NCI-H2029 treated with DMSO at 0.1 percent for 48 hours (cell line): ENCODE measurements around the gene ANKRD13C.

ENCODE experiments used
- DNase-seq: peaks from one replicate; lab custom pipeline; 2025; lab: John Stamatoyannopoulos, UW

ANKRD13C gene

DNA sequence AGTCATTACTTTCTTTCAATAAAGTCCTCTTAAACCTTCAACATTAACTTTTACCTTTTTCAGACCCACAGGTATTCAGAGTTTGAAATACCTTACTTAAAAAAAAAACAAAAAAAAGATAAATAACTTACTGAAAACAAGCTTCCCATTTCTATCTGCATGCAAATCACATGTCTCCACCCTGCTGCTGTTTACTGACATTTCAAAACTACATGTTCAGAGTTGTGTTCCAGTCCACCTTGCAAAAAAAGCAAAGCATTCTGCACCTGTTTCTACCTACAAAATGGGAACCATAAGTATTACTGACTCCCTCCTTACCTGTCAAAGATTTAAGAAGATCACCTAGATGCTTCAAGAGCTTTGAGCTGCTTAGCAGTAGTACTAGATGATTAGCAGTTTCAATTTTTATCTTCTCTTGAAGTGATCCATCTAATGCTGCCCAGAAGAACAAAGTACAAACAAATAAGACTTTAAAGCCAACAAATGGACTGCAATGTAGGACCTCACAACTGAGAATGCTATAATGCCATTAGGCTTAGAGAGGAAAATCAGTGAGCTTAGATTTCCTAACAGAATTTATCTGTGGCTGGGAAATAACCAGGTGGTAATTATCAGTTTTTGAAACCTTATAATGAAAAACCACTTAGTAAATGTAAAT is 61.2 kb downstream of the ANKRD13C start:
- no peak for DNase-seq

DNA sequence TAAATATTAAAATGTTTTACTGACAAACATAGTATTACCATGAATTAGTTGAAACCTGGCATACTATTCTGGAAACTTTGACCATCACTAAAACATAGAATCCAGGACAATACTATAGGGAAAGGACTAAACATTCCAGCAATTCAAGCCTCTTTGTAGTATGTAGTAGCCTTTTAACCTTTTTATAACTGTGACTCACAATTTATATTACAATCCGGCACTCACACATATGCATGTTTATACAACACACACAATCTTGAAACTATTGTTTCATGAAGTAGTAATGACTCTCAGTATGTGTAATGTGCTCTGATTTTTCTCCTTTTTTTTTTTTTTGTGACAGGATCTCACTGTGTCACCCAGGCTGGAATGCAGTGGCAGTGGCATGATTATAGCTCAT is 64.3 kb downstream of the ANKRD13C start:
- DNase-seq = no peak

DNA sequence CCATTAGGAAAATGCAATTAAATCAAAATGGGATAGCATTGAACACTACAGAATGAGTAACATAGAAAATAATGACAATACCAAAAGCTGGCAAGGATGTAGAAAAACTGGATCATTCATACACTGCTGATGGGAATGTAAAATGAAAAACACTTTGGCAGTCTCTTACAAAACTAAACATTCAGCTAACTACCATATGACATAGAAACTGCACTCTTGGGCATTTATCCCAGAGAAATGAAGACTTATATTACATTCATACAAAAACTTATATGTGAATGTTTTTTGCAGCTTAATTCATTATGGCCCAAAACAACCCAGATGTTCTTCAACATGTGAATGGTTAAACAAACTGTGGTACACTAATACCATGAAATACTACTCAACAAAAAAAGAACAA is 66.4 kb downstream of the ANKRD13C start:
- DNase-seq = no peak

DNA sequence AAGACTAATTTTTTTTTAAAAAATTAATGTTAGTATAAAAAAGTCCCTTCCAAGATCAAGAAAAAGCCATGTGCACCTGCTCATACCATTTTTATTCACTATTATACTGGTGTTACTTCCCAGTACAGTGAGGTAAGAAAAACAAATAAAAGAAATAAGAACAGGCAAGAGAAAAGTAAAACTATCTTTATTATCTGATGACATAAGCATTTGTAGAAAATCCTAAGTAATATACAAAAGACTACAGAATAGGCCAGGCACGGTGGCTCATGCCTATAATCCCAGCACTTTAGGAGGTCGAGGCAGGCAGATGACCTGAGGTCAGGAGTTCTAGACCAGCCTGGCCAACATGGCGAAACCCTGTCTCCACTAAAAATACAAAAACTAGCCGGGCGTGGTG is 68.1 kb downstream of the ANKRD13C start:
- DNase-seq = no peak

DNA sequence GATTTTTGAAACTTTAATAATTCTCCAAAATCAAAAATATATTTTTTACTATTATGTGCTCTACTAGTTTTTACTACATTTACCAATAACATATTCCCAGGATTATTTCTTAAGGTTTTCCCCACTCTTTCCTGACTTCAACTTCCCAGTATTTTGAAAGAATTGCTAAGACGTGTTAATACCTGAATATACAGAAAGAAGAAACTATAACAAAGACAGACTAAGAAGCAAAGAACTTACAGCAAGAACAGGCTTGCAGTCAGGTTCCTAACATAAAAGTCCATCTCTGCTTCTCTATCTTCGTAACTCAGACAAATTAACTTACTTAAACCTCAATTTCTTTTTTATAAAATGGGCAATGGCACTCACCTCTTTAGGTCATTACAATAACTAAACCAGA is 70.2 kb downstream of the ANKRD13C start:
- no peak for DNase-seq

DNA sequence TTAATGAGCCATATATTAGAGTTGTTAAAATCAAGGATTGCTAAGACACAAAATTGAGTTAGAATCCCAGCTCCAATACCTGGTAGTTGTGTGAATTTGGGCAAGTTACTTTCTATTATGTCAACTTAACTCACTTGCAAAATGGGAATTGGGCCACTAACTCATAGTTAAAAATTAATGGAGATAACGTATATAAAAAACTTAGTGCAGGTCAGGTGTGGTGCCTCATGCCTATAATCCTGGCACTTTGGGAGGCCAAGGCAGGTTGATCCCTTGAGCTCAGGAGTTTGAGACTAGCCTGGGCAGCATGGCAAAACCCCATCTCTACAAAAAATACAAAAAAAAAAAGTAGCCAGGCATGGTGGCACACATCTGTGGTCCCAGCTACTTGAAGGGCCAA is 75.8 kb downstream of the ANKRD13C start:
- no peak for DNase-seq

DNA sequence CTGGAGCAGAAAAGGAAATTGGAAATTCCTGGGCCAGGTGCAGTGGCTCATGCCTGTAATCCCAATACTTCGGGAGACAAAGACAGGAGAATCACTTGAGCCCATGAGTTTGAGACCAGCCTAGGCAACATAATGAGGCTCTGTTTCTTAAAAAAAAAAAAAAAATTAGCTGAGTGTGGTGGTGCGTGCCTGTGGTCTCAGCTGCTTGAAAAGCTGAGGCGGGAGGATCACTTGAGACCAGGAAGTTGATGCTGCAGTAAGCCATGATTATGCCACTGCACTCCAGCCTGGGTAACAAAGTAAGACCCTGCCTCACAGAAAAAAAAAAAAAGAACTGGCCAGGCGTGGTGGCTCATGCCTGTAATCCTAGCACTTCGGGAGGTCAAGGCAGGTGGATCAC is 76.6 kb downstream of the ANKRD13C start:
- no peak for DNase-seq

DNA sequence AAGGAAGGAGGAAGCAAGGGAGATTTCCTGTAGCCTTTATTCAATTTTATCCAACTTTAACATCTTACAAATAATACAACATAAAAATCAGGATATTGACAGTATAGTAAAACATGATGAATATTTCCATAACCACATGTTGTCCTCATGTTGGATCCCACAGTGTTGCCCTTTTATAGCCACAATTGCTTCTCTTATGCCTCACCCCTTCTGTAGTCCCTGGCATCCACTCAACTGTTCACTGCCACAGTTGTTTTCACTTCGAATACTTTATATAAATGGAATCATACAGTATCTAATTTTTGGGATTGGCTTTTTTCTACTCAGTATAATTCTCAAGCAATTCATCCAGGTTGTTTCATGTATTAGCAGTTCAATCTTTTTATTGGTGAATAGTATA is 88.6 kb downstream of the ANKRD13C start:
- no peak for DNase-seq

DNA sequence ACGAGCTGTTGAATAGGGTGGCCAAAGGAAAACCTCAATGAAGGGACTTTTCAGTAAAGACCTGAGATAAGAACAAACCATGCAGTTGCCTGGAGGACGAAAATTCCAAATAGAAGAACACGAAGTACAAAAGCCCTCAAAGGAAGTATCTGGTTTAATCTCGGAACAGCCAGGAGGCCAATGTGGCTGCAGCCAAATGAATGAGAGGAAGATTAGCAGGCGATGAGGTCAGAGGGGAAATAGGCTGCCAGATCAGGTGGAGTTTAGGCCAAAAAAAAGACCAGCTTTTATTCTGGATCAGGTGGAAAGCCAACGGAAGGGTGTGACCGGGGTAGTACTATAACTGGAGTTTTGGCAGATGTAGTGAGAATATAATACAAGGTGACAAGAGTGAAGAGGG is 89.7 kb downstream of the ANKRD13C start:
- no peak for DNase-seq

DNA sequence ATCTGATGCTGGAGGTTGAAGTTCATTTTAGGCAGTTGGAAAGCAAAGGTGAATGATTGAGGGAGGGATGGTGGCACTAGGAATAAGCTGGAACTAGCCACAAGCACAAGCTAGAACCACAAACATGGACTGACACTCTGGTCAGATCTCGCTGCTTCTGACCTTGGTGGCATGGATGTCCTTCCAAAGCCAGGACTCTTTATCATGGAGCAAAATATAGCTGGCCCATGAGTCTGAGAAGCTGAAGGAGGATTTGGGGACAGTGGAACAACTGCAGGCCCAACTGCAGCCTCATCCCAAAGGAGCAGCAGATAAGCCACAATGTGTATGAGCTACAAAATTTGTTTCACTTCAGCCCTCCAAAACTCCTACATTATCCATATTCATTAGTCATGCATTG is 97.9 kb downstream of the ANKRD13C start:
- no peak for DNase-seq

DNA sequence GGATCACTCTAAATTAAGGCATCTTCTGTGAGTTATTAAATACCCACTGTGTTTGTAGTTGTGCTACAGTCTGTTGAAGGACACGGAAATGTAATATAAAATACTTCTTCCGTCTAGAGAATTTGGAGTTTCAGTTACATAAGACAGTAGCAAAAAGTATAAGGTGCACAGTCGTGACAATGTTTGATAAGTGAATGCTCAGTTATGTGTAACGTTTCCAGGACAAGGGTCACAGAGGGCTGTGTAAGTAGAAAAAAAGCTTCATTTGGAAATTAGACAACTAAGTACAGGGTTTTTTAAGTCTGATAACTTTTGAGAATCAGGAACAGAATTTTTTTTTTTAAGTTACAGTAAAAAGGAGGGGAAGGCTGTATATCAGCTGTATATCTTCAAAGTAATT is 105.8 kb downstream of the ANKRD13C start:
- no peak for DNase-seq

DNA sequence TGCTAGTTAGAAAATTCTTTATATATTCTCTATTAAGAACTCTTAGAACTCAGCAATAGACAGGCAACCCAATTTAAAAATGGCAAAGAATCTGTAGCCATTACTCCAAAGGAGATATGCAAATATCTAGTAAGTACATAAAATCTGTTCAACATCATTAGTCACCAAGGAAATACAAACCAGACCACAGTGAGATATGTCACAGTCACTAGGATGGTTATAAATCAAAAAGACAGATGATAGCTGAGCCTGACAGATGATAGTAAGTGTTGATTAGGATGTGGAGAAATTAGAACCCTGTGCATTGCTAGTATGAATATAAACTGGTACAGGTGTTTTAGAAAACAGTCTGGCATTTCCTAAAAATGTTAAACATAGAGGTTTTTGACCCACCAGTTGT is 106.8 kb downstream of the ANKRD13C start:
- no peak for DNase-seq

DNA sequence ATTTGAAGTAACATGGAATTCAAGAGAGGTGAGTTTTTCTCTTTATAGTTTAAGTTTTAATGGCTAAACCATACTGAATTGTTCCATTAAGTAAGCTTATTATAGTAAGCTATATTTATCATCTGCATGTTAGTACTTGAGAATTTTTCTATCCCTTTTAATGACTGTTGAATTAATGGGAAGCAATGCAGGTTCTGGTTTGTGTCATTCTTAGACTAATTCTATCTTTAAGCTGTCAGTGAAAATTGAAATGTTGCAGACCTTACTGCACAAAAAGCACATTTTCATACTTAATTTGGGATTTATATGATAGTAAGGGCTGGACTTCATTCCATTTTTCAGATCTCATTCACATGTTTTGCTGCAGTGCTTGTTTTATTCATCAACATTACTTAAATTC is 107.4 kb downstream of the ANKRD13C start:
- DNase-seq = no peak

DNA sequence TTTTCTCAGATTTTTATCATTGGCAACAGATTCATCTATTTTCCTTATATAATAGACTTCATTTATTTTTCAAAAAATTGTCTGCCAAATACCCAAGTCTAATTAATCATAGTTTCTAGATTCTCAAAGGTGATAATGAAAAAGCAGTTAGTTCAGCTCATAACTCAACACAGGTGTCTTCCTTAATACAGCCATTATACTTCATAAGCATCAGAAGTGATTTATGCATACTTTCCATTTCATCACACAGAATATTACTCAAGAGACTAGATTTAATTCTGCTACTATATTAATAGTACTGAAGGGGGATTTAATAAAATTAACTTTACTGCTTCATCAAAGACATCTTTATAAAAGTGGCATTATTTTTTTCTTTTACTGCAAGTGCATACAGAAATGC is 114.6 kb downstream of the ANKRD13C start:
- no peak for DNase-seq

DNA sequence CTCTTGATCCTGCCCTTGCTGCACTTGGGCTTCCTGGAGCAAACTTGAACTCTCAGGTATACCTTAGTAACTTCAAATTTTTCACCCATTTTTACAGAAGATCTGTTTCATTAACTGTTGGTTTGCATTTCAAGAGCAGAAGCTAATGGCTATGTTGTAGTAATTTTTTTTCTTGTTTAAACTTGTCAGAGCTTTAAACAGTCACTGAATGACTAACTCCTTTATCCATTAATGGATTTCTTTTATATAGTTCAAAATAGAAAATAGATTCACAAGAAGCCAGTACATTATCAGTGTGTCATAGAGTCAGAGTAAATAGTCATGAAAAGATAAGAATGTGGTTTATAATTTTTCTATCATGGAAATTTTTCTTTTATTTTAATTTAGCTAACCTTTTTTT is 119.8 kb downstream of the ANKRD13C start:
- no peak for DNase-seq

DNA sequence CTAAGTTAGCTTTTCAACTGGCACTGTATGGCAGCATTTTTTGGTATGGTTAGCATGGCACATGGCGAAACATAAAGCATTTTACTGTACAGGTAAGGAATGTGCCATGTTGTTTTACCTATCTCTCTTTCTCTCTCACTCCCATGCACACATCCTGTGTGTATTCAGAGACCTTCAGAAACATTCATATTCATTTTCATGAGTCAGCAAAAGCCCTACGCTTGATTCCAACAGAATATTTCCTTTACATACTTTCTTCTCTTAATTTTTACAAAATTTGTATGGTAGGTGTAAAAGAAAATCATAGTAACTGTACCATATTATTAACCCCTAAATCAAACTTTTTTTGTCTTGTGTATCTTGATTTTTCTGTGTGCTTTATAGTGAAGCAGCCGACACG is 123.0 kb downstream of the ANKRD13C start:
- DNase-seq = no peak

DNA sequence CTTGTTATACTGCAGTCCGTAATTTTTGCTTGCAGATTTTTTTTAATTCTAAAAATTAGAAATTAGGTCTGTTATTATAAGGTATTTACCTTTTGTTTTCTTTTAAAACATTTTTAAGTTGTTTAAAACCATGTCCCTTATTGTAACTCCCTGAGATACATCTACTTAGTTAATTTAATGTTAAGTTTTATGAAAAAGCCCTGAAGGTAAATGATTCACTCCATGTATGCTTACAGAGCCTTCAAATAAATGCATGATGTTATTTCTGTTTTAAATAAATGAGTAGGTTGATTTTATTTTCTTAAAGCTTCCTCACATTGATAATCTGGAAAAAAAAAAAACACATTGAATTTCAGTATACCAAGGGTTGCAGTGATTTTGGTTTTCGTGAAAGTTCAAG is 125.9 kb downstream of the ANKRD13C start:
- DNase-seq = no peak

DNA sequence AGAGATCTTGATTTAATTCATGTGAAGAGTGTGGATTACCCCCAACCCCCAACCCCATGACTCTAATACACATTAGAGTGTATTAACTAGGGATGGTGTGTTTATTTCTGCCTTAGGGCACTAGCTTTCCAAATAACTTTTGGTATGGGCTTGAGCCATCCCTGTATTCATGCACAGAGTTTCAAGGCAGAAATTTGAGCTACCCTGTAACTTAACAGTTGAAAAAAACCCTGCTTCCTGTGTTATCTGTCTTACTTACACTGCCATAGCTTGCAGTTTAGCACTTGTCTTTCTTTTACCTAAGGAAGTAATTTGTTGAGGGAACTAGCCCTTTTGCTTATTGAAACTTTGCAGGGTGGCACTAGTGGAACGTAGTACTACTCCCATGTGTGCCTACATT is 127.1 kb downstream of the ANKRD13C start:
- DNase-seq = no peak

DNA sequence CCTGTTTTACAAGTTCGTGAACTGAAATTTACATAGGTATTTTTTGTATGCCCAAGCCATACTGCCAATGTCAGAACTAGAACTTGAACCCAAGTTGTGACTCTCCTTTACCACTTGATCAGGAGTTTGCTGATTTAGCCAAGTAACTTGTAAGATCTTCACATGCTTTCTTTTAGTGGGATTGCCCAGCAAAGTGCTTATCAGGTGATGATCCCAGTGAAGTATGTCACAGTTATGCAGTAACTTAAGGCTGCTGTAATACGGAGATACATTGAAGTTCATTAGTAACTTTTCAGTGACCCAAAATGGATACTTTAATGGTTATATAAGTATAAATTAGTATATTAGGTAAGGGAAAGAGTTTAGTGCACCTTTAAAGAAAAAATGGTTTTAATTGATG is 129.6 kb downstream of the ANKRD13C start:
- DNase-seq = no peak

DNA sequence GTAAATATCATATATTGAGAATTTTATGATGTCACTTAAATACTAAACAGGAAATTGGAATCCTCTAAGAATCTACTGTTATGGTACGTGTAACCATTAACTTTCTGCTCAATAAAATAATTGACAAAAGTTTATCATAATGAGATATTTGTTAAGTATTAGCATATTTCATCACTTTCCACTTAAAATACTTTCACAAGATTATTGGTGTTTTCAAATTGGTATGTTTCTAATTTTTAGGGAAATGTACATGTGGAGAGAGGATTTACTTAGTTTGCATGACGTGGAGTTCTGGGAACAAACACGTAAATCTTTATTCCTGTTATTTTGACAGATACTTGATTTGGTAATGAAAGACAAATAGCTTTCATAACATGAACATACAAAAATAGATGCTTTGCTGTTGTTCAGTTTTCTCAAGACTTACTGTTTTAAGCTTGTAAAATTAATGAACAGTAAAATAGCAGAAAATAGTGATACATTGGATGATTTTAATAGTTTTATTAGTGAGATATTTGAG is 131.7 kb downstream of the ANKRD13C start:
- no peak for DNase-seq

DNA sequence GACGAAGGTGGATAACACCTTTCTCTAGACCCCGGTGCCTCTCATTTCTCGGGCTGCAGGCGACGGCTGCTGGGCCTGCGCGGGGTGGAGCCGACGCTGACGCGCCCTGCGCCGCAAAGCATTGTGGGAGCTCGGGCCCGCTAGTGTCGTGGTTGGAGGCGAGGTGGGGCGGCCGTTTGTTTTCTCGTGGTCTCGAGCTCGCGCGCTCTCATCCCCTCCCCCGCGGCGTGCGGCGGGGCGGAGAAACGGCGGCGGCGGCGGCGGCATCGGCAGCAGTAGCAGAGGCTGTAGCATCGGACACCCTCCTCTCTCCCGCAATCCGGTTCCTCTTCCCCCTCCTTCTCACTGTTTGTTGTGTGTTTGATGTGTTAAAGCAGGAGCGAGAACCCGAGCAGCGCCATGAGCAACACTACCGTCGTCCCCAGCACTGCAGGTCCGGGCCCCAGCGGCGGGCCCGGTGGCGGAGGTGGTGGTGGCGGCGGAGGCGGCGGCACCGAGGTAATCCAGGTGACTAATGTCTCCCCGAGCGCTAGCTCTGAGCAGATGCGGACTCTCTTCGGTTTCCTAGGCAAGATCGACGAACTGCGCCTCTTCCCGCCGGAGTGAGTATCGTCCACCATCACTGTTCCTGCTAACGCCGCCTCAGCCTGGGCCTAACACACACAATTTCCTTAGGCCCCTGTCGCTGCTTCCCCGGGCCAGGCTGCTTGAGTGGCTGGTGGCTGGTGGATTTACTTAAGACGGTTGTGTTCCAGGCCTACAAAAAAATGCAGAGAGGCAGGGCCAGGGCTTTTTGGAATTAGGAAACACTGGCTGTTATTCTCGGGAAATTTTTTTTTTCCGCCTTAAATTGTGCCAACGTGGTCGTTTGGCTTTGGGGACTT is 133.0 kb downstream of the ANKRD13C start, which contains the start of gene SRSF11:
Gene SRSF11 (plus strand): TSS at position 143 of the 884 bp plus-strand sequence. CDS start 257 bp downstream, at position 400.
- peak; percentile 78 for DNase-seq

DNA sequence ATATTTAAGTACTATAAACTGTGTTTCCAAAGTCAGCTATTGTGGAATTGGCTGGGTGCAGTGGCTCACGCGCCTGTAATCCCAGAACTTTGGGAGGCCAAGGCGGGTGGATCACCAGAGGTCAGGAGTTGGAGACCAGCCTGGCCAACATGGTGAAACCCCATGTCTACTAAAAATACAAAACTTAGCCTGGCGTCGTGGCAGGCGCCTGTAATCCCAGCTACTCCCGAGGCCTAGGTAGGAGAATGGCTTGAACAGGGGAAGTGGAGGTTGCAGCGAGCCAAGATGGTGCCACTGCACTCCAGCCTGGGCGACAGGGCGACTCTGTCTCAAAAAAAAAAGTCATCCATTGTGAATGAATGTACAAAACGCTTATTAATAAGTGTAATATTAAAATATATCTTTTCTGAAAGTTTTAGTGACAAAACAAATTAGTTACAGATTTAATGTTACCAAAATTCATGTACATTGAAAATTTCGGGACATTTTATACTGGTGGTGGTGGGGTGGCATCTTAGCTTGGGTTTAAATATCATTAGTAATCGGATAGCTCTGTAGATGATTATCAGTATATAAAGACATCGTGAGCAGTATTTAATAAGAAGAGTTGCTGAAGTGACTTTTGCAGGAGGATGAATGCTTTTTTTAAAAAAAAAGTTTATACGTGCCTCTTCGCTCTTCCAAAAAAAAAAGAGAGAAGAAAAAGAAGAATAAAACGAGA is 133.8 kb downstream of the ANKRD13C start:
- DNase-seq = no peak

DNA sequence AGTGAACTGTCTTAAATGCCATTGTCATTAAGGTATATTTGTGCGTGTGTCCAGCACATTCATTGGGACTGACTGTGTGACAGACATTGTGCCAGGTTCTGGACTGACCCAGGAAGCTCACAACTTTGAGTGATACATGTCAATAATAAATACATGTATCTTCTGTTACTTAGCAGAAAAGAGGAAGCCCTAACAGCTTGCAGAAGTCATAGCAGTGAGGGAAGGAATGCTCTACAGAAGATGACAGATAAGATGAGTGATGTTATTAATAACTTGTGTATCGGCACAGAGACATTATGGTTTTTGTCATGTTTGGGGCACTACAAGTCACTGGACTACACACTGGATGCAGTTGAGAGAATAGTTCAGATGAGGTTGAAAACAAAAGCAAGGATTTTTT is 134.5 kb downstream of the ANKRD13C start:
- no peak for DNase-seq
